Kidney tubule cell (primary cell): Measurements from ENCODE around the gene C4orf46.
A peak's percentile ranks its signal among the peaks of the same experiment; 100 is the strongest.
"Not testable (repeated sequence)": the region's sequence is repeated elsewhere in the genome, so short reads cannot be mapped to it uniquely, and the experiment has no call there.

Experiments
- DNase-seq: peaks from one replicate; pipeline ENCODE4 v3.0.0-alpha.2; 2018; ENCODE audit warnings: low spot score

Gene C4orf46

GRCh38 chr4:158671665-158671914 is at the start of gene C4orf46:
Gene C4orf46 (minus strand): TSS chr4:158671887. CDS start chr4:158671801, 86 bp downstream.
- no peak for DNase-seq

GRCh38 chr4:158715802-158716201 is 44.1 kb upstream of the C4orf46 start:
- DNase-seq, result no peak

- no peak for DNase-seq
Observed at GRCh38 chr4:158714937-158715336, 43.2 kb upstream of the C4orf46 start.

- not testable (repeated sequence) for DNase-seq
Observed at GRCh38 chr4:158712622-158713021, 40.9 kb upstream of the C4orf46 start.

GRCh38 chr4:158710814-158711213 is 39.1 kb upstream of the C4orf46 start:
- DNase-seq, result peak; percentile 5

GRCh38 chr4:158704274-158704673 is 32.6 kb upstream of the C4orf46 start:
- DNase-seq, result no peak

- DNase-seq, result no peak
Observed at GRCh38 chr4:158688813-158689212, 17.1 kb upstream of the C4orf46 start.

GRCh38 chr4:158682066-158682465 is 10.4 kb upstream of the C4orf46 start:
- DNase-seq, result no peak

GRCh38 chr4:158681629-158682028 is 9.9 kb upstream of the C4orf46 start:
- DNase-seq, result no peak

- no peak for DNase-seq
Observed at GRCh38 chr4:158678767-158679166, 7.1 kb upstream of the C4orf46 start.

- no peak for DNase-seq
Observed at GRCh38 chr4:158676076-158676475, 4.4 kb upstream of the C4orf46 start.

GRCh38 chr4:158673633-158674032 is 1.9 kb upstream of the C4orf46 start:
- DNase-seq, result no peak

- peak; percentile 100 for DNase-seq
Observed at GRCh38 chr4:158671915-158672806, 474 bp upstream of the C4orf46 start, which contains the start of gene ETFDH. Gene ETFDH (plus strand): TSS chr4:158672296. CDS start chr4:158672457, 161 bp downstream.

GRCh38 chr4:158670975-158671664 is 567 bp downstream of the C4orf46 start:
- DNase-seq, result peak; percentile 69

- DNase-seq, result no peak
Observed at GRCh38 chr4:158669310-158669709, 2.4 kb downstream of the C4orf46 start.

GRCh38 chr4:158667651-158668198 is 4.0 kb downstream of the C4orf46 start:
- DNase-seq, result peak; percentile 44

- DNase-seq, result no peak
Observed at GRCh38 chr4:158666892-158667291, 4.8 kb downstream of the C4orf46 start.

GRCh38 chr4:158664806-158665205 is 6.9 kb downstream of the C4orf46 start:
- no peak for DNase-seq

GRCh38 chr4:158663707-158664625 is 7.7 kb downstream of the C4orf46 start:
- DNase-seq, result not testable (repeated sequence)

GRCh38 chr4:158663255-158663654 is 8.4 kb downstream of the C4orf46 start:
- not testable (repeated sequence) for DNase-seq

GRCh38 chr4:158657291-158657690 is 14.4 kb downstream of the C4orf46 start:
- no peak for DNase-seq

- no peak for DNase-seq
Observed at GRCh38 chr4:158656439-158656838, 15.2 kb downstream of the C4orf46 start.
